C4-2B (cell line): ENCODE measurements around the gene SHQ1.

Source experiments
- ZFX ChIP-seq: fragments of 450-650 bp; IDR thresholded peaks from 2 replicates; pipeline ENCODE4 v1.6.1; 2017
- TF ChIP-seq, protein P1 (sequence below): fragments of 450-650 bp; conservative IDR thresholded peaks from 2 replicates; pipeline ENCODE4 v1.5.1; 2017; ENCODE audit warnings: mild to moderate bottlenecking

DNA sequence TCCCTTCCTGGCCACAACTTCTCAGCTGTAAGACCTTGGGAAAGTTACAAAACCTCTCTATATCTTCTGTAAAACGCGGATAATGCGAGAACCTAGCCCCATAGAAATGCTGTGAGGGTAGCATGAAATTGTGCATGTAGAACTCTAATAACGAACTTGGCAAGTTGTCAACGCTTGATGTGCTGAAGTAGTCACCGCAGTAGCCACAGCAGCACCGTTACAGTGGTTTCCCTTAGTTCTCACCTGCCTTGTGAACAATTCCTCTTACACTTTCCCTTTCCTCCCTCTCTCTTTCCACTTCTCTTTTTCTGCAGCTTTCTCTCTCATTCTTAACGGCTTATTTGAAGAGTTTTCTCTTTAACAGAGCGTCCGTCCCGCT lies 447 bp upstream of the SHQ1 start:
- TF ChIP-seq, protein P1, sequence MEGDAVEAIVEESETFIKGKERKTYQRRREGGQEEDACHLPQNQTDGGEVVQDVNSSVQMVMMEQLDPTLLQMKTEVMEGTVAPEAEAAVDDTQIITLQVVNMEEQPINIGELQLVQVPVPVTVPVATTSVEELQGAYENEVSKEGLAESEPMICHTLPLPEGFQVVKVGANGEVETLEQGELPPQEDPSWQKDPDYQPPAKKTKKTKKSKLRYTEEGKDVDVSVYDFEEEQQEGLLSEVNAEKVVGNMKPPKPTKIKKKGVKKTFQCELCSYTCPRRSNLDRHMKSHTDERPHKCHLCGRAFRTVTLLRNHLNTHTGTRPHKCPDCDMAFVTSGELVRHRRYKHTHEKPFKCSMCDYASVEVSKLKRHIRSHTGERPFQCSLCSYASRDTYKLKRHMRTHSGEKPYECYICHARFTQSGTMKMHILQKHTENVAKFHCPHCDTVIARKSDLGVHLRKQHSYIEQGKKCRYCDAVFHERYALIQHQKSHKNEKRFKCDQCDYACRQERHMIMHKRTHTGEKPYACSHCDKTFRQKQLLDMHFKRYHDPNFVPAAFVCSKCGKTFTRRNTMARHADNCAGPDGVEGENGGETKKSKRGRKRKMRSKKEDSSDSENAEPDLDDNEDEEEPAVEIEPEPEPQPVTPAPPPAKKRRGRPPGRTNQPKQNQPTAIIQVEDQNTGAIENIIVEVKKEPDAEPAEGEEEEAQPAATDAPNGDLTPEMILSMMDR, result no peak
- no peak for TF ChIP-seq ZFX
